Astrocyte of the cerebellum (primary cell): ENCODE measurements around the gene ROR2.

ENCODE experiments used
- DNase-seq: peaks from one replicate; pipeline ENCODE4 v3.0.0-alpha.2; 2011; ENCODE audit warnings: low read depth
- H3K4me3 ChIP-seq: 2 replicates; pipeline ENCODE4 v1.5.1; 2011; ENCODE audit warnings: mild to moderate bottlenecking, low read depth, low read length, moderate library complexity
- in situ Hi-C: cut with HindIII; loops from 2 replicates; pipeline ENCODE4 v1.10.0; 2017; ENCODE audit warnings: low sequenced_read_pairs
- TF ChIP-seq, protein P1 (sequence below): IDR thresholded peaks from 2 replicates; pipeline ENCODE4 v1.5.1; 2012; ENCODE audit warnings: low read length, low read depth, moderate library complexity, mild to moderate bottlenecking; ENCODE audit errors: missing control alignments

ROR2 gene

DNA sequence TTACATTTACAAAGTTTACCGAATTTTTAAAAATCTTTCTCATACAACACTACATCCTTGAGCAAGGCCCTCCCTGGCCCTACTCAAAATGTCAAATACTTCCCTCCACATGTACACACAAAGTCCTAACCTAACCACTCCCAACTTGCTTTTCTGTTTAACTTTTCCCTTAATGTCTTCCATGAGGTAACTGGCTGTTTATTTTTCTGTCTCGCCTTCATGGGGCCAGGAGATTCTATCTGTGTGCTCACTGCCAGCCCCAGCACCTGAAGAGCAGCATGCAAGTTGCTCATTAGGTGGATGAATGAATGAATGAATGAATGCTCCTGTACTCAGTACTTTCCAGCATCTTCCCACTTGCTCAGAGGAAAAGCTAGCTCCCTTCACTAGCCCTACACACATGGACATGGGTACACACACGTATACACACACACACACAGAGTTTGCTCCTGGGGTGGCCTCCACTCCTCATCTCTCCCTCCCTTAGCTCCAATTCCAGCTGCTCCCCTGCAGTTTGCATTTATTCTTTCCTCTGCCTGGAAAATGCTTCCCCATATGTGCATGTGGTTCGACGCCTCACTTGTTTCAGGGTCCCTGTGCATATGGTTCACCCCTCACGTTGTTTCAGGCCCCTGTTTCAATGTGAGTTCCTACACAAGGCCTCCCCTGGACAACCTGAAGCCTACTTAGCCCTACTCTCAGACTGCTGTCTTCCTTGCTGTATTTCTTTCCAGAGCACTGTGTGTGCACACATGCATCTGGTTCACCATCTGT is 165.2 kb downstream of the ROR2 start:
- DNase-seq: no peak
- TF ChIP-seq, protein P1, sequence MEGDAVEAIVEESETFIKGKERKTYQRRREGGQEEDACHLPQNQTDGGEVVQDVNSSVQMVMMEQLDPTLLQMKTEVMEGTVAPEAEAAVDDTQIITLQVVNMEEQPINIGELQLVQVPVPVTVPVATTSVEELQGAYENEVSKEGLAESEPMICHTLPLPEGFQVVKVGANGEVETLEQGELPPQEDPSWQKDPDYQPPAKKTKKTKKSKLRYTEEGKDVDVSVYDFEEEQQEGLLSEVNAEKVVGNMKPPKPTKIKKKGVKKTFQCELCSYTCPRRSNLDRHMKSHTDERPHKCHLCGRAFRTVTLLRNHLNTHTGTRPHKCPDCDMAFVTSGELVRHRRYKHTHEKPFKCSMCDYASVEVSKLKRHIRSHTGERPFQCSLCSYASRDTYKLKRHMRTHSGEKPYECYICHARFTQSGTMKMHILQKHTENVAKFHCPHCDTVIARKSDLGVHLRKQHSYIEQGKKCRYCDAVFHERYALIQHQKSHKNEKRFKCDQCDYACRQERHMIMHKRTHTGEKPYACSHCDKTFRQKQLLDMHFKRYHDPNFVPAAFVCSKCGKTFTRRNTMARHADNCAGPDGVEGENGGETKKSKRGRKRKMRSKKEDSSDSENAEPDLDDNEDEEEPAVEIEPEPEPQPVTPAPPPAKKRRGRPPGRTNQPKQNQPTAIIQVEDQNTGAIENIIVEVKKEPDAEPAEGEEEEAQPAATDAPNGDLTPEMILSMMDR: no peak
- H3K4me3 ChIP-seq: no peak overlapping the region
- in situ Hi-C loops: no loop called here

DNA sequence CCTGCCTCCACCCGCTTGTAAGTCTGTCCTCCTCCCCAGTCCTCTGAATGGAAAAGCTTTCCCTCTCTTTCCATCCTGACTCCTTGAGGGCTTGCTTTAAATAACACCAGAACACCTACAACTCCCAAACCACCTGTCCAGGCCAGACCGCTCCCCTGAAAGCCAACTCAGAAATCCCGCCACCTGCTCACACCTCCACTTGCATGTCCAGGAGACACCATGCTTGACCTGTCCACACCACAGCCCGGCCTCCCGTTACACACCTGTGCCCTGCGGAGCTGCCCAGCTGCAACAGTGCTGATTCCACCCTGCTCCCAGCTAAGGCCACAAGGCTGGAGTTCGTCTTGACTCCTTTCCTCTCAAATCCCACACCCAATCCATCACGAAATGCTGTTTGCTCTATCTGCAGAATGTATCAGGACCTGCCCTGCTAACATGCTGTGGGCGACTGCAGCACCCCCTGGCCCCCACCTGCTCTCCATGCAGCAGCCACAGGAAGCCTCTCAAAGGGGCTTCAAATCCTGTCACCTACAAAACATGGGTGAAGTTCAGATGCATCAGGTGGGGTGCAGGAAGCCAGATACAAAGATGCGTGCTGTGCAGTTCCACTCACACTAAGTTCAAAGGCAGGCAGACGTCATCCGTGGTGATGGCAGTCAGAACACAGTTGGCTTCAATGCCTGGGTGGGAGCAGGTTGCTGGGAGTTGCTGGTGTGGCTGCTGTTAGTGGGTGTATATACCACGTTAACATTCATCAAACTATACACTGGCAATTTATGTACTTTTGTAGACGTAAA is 166.0 kb downstream of the ROR2 start:
- H3K4me3 ChIP-seq: no peak overlapping the region
- DNase-seq: no peak
- TF ChIP-seq, protein P1: no peak
- in situ Hi-C loops: no loop called here

DNA sequence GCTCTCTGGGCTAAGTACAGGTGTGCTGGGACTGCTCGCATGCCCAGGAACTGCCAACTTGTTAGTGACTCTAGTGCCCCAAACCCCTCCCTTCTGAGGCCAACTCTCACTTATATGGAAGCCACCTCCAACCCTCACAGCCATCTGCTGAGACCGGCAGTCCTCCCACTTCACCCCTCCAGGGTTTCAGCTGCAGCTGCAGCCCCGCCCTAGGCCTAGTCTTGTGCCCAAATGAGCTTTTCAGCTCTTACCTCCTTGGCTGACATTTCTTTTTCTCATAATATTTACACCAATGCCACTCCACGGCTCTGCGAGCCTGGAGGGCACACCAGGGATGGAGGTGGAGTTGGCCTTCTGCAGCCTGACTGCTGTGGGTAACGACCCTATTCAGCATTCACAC is 166.6 kb downstream of the ROR2 start:
- TF ChIP-seq, protein P1: no peak
- DNase-seq: no peak
- in situ Hi-C loops: no loop called here
- H3K4me3 ChIP-seq: no peak overlapping the region

DNA sequence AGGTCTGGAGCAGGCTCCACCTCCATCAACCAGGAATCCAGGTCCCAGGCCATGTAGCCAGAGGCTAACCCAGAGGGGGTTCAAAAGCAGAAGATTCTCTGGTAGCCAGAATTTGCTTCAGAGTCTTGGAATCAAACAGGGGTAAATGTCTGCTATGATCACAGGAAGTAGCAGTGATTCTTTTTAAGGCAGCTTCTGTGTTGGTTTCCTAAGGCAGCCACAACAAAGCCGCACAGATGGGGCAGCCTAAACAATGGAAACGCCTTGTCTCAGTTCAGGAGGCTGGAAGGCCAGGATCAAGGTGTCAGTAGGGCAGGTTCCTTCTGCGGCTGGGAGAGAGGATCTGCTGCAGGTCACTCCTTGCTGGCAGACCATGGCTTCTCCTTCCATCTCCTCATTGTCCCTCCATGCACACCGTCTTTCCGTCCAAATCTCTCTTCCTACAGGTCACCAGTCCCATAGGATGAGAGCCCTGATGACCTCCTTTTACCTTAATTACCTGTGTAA is 167.3 kb downstream of the ROR2 start:
- no peak overlapping the region for H3K4me3 ChIP-seq
- TF ChIP-seq, protein P1: no peak
- DNase-seq: no peak
- in situ Hi-C loops: no loop called here

- H3K4me3 ChIP-seq: no peak overlapping the region
- in situ Hi-C loops: no loop called here
- TF ChIP-seq, protein P1: no peak
- DNase-seq: no peak
Observed at GRCh38 chr9:91781906-91782305, 168.1 kb downstream of the ROR2 start.

DNA sequence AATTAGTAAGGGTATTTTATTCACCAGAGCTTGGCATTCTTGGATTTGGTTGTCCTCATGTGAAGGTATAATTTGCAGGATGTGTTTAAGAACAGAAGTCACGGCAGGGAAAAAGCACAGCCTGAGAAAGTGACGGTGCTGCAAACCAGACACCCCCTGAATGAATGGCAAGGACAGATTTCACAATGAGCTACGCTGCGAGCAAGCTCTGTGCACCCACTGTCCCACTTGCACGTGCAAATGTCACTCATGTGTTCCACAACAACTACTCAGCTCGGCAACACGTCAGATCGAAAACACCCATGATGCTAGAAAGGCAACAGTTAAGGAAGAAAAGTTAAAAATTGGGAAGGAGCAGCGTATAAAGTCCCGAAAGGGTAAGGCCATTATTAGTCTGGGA is 168.9 kb downstream of the ROR2 start:
- in situ Hi-C loops: no loop called here
- H3K4me3 ChIP-seq: no peak overlapping the region
- TF ChIP-seq, protein P1: no peak
- no peak for DNase-seq
